Uterus (tissue), 2 donors: ENCODE results near the gene TOR4A.

Source experiments
- POLR2A ChIP-seq, 2 donors: fragments of 450-650 bp; IDR thresholded peaks; one replicate each; pipeline ENCODE4 v1.6.1; 2016; ENCODE audit warnings: antibody characterized with exemption in 2 of 2, mild to moderate bottlenecking in 1 of 2, moderate library complexity in 1 of 2
- TF ChIP-seq, protein P1 (sequence below), 4 experiments: fragments of 200-600 bp in 2 of 4; fragments of 450-650 bp in 2 of 4; sonication (generic) in 2 of 4; IDR thresholded peaks; one replicate each; pipeline ENCODE4 v1.5.1; 2016 to 2019; ENCODE audit warnings: antibody characterized with exemption in 4 of 4, mild to moderate bottlenecking in 2 of 4, moderate library complexity in 1 of 4

DNA sequence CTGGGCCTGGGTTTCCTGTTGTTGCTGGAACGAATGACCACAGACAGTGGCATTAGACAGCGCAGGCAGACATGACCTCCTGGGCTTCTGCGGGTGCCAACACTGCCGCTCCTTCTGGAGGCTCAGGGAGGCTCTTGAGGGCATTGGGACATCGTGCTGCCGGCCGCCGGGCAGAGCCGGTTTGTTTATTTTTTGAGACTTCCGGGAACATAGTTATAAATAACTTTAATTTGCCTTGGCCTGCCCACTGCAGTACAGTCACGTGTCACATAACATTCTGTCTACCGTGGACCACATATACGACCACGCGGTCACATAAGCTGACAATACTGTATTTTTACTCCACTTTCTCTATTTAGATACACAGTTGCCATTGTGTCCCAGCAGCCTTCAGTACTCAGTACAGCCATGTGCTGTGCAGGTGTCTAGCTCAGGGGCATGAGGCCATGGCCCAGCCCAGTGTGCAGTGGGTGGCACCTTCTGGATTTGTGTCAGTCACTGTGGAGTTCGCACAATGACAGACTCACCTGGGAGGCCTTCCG, 8.2 kb upstream of the TOR4A start:
- no peak for TF ChIP-seq POLR2A (IDR thresholded peaks at IDR 0.05)
- TF ChIP-seq, protein P1, sequence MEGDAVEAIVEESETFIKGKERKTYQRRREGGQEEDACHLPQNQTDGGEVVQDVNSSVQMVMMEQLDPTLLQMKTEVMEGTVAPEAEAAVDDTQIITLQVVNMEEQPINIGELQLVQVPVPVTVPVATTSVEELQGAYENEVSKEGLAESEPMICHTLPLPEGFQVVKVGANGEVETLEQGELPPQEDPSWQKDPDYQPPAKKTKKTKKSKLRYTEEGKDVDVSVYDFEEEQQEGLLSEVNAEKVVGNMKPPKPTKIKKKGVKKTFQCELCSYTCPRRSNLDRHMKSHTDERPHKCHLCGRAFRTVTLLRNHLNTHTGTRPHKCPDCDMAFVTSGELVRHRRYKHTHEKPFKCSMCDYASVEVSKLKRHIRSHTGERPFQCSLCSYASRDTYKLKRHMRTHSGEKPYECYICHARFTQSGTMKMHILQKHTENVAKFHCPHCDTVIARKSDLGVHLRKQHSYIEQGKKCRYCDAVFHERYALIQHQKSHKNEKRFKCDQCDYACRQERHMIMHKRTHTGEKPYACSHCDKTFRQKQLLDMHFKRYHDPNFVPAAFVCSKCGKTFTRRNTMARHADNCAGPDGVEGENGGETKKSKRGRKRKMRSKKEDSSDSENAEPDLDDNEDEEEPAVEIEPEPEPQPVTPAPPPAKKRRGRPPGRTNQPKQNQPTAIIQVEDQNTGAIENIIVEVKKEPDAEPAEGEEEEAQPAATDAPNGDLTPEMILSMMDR (IDR thresholded peaks at IDR 0.05): no peak
